Fibroblast of lung (primary cell): ENCODE results near the gene ATG7.

Source experiments
- CTCF ChIP-seq, 2 donors: IDR thresholded peaks in 1 of 2; conservative IDR thresholded peaks in 1 of 2; 1 replicate in 1 of 2; 2 replicates in 1 of 2; pipeline ENCODE4 v1.5.1; 2011 to 2012; ENCODE audit warnings: low read length in 2 of 2, control low read depth in 1 of 2, inconsistent platforms in 1 of 2, low read depth in 1 of 2, mild to moderate bottlenecking in 1 of 2
- EZH2 ChIP-seq: IDR thresholded peaks from 2 replicates; pipeline ENCODE4 v1.5.1; 2012; ENCODE audit warnings: low read length, control low read depth, mild to moderate bottlenecking; ENCODE audit errors: missing control alignments

GRCh38 chr3:11445883-11446282 is 173.7 kb downstream of the ATG7 start:
- no peak for TF ChIP-seq CTCF (conservative IDR thresholded peaks at IDR 0.05 in 1 of 2, IDR thresholded peaks at IDR 0.05 in 1 of 2; ENCODE audit: low read depth in 1 of 2, low read length in 2 of 2)
- TF ChIP-seq EZH2 = no peak
